ENCODE measurements around the gene S100A10.

The S100A10 gene

GRCh38 chr1:151994956-151995355 lies 1.3 kb upstream of the S100A10 start:
- H3K27ac ChIP-seq: no peak overlapping the region
- H3K4me3 ChIP-seq (IDR thresholded peaks at IDR 0.05; ENCODE audit: insufficient read depth, low read depth, low read length): no peak overlapping the region
- H3K79me2 ChIP-seq (ENCODE audit: insufficient read depth, low read depth): no peaks in the 10 kb centered on the region
- no peaks in the 10 kb centered on the region for H4K20me1 ChIP-seq (ENCODE audit: insufficient read depth)
- TF ChIP-seq, protein P1, sequence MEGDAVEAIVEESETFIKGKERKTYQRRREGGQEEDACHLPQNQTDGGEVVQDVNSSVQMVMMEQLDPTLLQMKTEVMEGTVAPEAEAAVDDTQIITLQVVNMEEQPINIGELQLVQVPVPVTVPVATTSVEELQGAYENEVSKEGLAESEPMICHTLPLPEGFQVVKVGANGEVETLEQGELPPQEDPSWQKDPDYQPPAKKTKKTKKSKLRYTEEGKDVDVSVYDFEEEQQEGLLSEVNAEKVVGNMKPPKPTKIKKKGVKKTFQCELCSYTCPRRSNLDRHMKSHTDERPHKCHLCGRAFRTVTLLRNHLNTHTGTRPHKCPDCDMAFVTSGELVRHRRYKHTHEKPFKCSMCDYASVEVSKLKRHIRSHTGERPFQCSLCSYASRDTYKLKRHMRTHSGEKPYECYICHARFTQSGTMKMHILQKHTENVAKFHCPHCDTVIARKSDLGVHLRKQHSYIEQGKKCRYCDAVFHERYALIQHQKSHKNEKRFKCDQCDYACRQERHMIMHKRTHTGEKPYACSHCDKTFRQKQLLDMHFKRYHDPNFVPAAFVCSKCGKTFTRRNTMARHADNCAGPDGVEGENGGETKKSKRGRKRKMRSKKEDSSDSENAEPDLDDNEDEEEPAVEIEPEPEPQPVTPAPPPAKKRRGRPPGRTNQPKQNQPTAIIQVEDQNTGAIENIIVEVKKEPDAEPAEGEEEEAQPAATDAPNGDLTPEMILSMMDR (conservative IDR thresholded peaks at IDR 0.05; ENCODE audit: low read depth, low read length): no peak
- no peak overlapping the region for H2AFZ ChIP-seq (ENCODE audit: low read depth)
- H3K9ac ChIP-seq: no peak overlapping the region
- no peaks in the 10 kb centered on the region for H3K27me3 ChIP-seq (ENCODE audit: insufficient read depth, low read depth)
- peaks cover 18% of the 10 kb centered on the region for H3K4me1 ChIP-seq (ENCODE audit: low read depth, poor library complexity, severe bottlenecking)
- H3K4me2 ChIP-seq: no peak overlapping the region
- no peaks in the 10 kb centered on the region for H3K36me3 ChIP-seq (ENCODE audit: insufficient read depth)

GRCh38 chr1:151993084-151993733 lies 450 bp downstream of the S100A10 start:
- TF ChIP-seq, protein P1 (conservative IDR thresholded peaks at IDR 0.05; ENCODE audit: low read depth, low read length): no peak
- peak overlapping the region; percentile 91 for H3K4me2 ChIP-seq
- H3K4me1 ChIP-seq (ENCODE audit: low read depth, poor library complexity, severe bottlenecking): peaks cover 18% of the 10 kb centered on the region
- H3K79me2 ChIP-seq (ENCODE audit: insufficient read depth, low read depth): no peaks in the 10 kb centered on the region
- no peaks in the 10 kb centered on the region for H3K36me3 ChIP-seq (ENCODE audit: insufficient read depth)
- H3K27me3 ChIP-seq (ENCODE audit: insufficient read depth, low read depth): no peaks in the 10 kb centered on the region
- H3K9ac ChIP-seq: peak overlapping the region; percentile 61
- H3K4me3 ChIP-seq (IDR thresholded peaks at IDR 0.05; ENCODE audit: insufficient read depth, low read depth, low read length): peak overlapping the region; percentile 98
- no peak overlapping the region for H3K27ac ChIP-seq
- no peaks in the 10 kb centered on the region for H4K20me1 ChIP-seq (ENCODE audit: insufficient read depth)
- peak overlapping the region; percentile 95 for H2AFZ ChIP-seq (ENCODE audit: low read depth)

GRCh38 chr1:151992303-151993083 lies 1.2 kb downstream of the S100A10 start:
- TF ChIP-seq, protein P1 (conservative IDR thresholded peaks at IDR 0.05; ENCODE audit: low read depth, low read length): no peak
- Histone ChIP-seq H3K79me2 (ENCODE audit: insufficient read depth, low read depth) (no peaks in the 10 kb centered on the region), H3K4me2 (peak overlapping the region; percentile 91; the same call in 1 of the 2 replicates)

DNA sequence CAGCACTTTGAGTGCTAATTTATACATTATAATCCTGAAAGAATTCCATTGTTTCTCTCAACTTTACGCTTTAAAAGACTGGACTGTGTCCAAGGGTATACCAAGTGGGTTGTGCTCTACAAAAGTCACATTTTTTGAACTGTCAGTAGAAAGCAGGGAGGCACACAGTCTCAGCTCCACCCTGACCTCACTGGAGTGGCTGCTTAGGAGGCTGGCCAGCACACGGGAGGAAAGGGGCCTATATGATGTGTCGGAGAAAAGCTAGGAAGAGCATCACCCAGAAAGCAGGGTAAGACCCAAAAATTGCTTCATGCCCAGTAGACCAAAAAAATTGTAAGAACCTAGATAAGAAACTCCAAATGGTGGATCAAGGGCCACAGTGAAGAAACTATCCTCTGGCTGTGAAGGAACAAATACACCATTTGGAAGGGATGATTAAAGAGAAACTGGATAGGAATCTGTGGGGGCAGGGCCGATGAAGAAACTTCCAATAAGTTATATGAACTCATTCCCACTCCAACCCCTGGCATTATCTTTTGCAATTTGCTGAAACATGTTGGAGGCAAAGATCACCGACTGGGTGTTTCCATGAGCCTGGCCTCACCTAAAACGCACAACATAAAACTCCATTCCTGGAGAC lies 1.9 kb downstream of the S100A10 start:
- Histone ChIP-seq H3K4me1 (ENCODE audit: low read depth, poor library complexity, severe bottlenecking) (peaks cover 18% of the 10 kb centered on the region), H3K9ac (no peak overlapping the region), H3K36me3 (ENCODE audit: insufficient read depth) (no peaks in the 10 kb centered on the region), H2AFZ (ENCODE audit: low read depth) (no peak overlapping the region), H3K27me3 (ENCODE audit: insufficient read depth, low read depth) (no peaks in the 10 kb centered on the region), H3K27ac (no peak overlapping the region), H3K4me3 (IDR thresholded peaks at IDR 0.05; ENCODE audit: insufficient read depth, low read depth, low read length) (no peak overlapping the region), H3K79me2 (ENCODE audit: insufficient read depth, low read depth) (no peaks in the 10 kb centered on the region), H4K20me1 (ENCODE audit: insufficient read depth) (no peaks in the 10 kb centered on the region), H3K4me2 (no peak overlapping the region)
- TF ChIP-seq, protein P1 (conservative IDR thresholded peaks at IDR 0.05; ENCODE audit: low read depth, low read length): no peak

More at GRCh38 chr1:151992303-151993083, 1.2 kb downstream of the S100A10 start:
- Histone ChIP-seq H2AFZ (ENCODE audit: low read depth) (no peak overlapping the region), H3K4me3 (IDR thresholded peaks at IDR 0.05; ENCODE audit: insufficient read depth, low read depth, low read length) (no peak overlapping the region), H3K4me1 (ENCODE audit: low read depth, poor library complexity, severe bottlenecking) (peaks cover 18% of the 10 kb centered on the region), H3K9ac (no peak overlapping the region), H4K20me1 (ENCODE audit: insufficient read depth) (no peaks in the 10 kb centered on the region), H3K27ac (no peak overlapping the region), H3K27me3 (ENCODE audit: insufficient read depth, low read depth) (no peaks in the 10 kb centered on the region), H3K36me3 (ENCODE audit: insufficient read depth) (no peaks in the 10 kb centered on the region)

All from KMS-11 (cell line).